OCI-LY1 (cell line): ENCODE results near the gene AP1M1.

Source experiments
- H2AFZ ChIP-seq: fragments of 200-600 bp; sonication (generic), shearing (Covaris generic); 2 replicates; pipeline ENCODE4 v1.6.0; 2014; ENCODE audit warnings: antibody characterized with exemption, mild to moderate bottlenecking, low read length
- H3F3A ChIP-seq: fragments of 200-600 bp; sonication (generic), shearing (Covaris generic); 2 replicates; pipeline ENCODE4 v1.6.0; 2014; ENCODE audit warnings: mild to moderate bottlenecking, antibody characterized with exemption, low read length, moderate library complexity; ENCODE audit not compliant: insufficient read depth
- H3K27ac ChIP-seq: fragments of 200-600 bp; sonication (generic); 2 replicates; pipeline ENCODE4 v1.5.1; 2014; ENCODE audit warnings: low read length, mixed run types, mild to moderate bottlenecking, low read depth; ENCODE audit not compliant: poor library complexity, severe bottlenecking
- H3K27me3 ChIP-seq: fragments of 200-600 bp; sonication (generic); 2 replicates; pipeline ENCODE4 v1.6.0; 2014; ENCODE audit warnings: antibody characterized with exemption, mild to moderate bottlenecking, low read length, moderate library complexity; ENCODE audit not compliant: insufficient read depth
- H3K36me3 ChIP-seq: fragments of 200-600 bp; sonication (generic); 2 replicates; pipeline ENCODE4 v1.6.1; 2014; ENCODE audit warnings: mild to moderate bottlenecking, antibody characterized with exemption, low read length, moderate library complexity, mixed read lengths; ENCODE audit not compliant: insufficient read depth
- H3K4me1 ChIP-seq: fragments of 200-600 bp; sonication (generic); 2 replicates; pipeline ENCODE4 v1.5.1; 2014; ENCODE audit warnings: mild to moderate bottlenecking, low read length, moderate library complexity; ENCODE audit not compliant: insufficient read depth, severe bottlenecking
- H3K4me2 ChIP-seq: fragments of 200-600 bp; sonication (generic), shearing (Covaris generic); 2 replicates; pipeline ENCODE4 v1.6.1; 2014; ENCODE audit warnings: low read length
- H3K4me3 ChIP-seq: fragments of 200-600 bp; sonication (generic); 2 replicates; pipeline ENCODE4 v1.5.1; 2014; ENCODE audit warnings: low read length, low read depth, mild to moderate bottlenecking, mixed read lengths; ENCODE audit not compliant: poor library complexity, severe bottlenecking
- H3K79me2 ChIP-seq: fragments of 200-600 bp; shearing (Covaris generic); 2 replicates; pipeline ENCODE4 v1.6.1; 2016; ENCODE audit warnings: mixed run types, low read length, mixed read lengths; ENCODE audit not compliant: insufficient read depth
- H3K9ac ChIP-seq: fragments of 200-600 bp; sonication (generic), shearing (Covaris generic); 2 replicates; pipeline ENCODE4 v1.6.1; 2014; ENCODE audit warnings: mild to moderate bottlenecking, low read length, mixed read lengths
- H3K9me2 ChIP-seq: fragments of 200-600 bp; sonication (generic), shearing (Covaris generic); 2 replicates; pipeline ENCODE4 v1.6.1; 2014; ENCODE audit warnings: low read depth, mild to moderate bottlenecking, low read length, mixed read lengths
- H3K9me3 ChIP-seq: fragments of 200-600 bp; shearing (Covaris generic); 2 replicates; pipeline ENCODE4 v1.6.1; 2014; ENCODE audit warnings: low read length, mixed read lengths
- H4K20me1 ChIP-seq: fragments of 200-600 bp; sonication (generic), shearing (Covaris generic); 2 replicates; pipeline ENCODE4 v1.6.0; 2016; ENCODE audit warnings: mild to moderate bottlenecking, low read length; ENCODE audit not compliant: insufficient read depth
- EZH2 ChIP-seq: fragments of 200-600 bp; sonication (generic), shearing (Covaris generic); IDR thresholded peaks from 2 replicates; pipeline ENCODE4 v1.8.0; 2017; ENCODE audit warnings: borderline replicate concordance, mixed run types, mild to moderate bottlenecking, antibody characterized with exemption, low read length, moderate library complexity, mixed read lengths
- TF ChIP-seq, protein P1 (sequence below): fragments of 200-600 bp; sonication (generic), shearing (Covaris generic); IDR thresholded peaks from 2 replicates; pipeline ENCODE4 v1.5.1; 2017; ENCODE audit warnings: mild to moderate bottlenecking, antibody characterized with exemption, low read length, moderate library complexity, mixed read lengths

AP1M1 gene

DNA sequence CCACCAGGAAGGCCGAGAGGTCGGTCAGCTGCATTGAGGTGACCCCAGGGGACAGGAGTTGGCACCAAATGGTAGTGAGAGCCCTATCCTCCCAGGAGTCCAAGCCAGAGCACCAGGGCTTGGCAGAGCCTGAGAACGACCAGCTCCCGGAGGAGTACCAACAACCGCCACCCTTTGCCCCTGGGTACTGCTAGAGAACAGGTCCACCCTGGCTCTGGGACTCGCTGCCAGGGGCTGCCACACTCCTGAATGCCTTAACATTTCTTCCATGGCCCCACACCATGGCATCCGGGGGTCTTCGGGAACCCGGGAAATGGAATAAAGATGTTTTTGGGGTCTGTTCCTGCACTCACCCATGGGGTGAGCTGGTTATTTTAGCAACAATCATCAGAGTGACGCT lies 40.1 kb upstream of the AP1M1 start:
- Histone ChIP-seq H4K20me1 (no peaks in the 10 kb centered on the region), H3K79me2 (no peaks in the 10 kb centered on the region), H3F3A (no peaks in the 10 kb centered on the region), H3K4me2 (no peak overlapping the region), H3K27ac (no peak overlapping the region), H3K4me1 (peaks cover 18% of the 10 kb centered on the region), H2AFZ (no peak overlapping the region), H3K9me2 (no peaks in the 10 kb centered on the region), H3K27me3 (no peaks in the 10 kb centered on the region), H3K9me3 (no peaks in the 10 kb centered on the region), H3K9ac (no peak overlapping the region), H3K36me3 (peaks cover 56% of the 10 kb centered on the region), H3K4me3 (no peak overlapping the region)
- no peak for TF ChIP-seq EZH2
- TF ChIP-seq, protein P1, sequence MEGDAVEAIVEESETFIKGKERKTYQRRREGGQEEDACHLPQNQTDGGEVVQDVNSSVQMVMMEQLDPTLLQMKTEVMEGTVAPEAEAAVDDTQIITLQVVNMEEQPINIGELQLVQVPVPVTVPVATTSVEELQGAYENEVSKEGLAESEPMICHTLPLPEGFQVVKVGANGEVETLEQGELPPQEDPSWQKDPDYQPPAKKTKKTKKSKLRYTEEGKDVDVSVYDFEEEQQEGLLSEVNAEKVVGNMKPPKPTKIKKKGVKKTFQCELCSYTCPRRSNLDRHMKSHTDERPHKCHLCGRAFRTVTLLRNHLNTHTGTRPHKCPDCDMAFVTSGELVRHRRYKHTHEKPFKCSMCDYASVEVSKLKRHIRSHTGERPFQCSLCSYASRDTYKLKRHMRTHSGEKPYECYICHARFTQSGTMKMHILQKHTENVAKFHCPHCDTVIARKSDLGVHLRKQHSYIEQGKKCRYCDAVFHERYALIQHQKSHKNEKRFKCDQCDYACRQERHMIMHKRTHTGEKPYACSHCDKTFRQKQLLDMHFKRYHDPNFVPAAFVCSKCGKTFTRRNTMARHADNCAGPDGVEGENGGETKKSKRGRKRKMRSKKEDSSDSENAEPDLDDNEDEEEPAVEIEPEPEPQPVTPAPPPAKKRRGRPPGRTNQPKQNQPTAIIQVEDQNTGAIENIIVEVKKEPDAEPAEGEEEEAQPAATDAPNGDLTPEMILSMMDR, result no peak

DNA sequence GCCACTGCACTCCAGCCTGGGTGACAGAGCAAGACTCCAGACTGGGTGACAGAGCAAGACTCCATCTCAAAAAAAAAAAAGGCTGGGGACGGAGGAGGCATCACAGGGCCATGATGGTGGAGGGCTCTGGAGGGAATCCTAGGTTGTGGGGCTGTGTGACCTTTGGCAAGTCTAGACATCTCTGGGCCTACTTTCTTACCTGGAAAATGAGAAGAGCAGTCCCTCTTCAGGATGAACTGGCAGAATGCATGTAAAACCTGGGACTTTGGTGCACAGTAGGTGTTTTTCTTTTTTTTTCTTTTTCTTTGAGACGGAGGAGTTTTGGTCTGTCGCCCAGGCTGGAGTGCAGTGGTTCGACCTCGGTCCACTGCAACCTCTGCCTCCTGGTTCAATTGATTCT lies 38.1 kb upstream of the AP1M1 start:
- Histone ChIP-seq H3K9ac (no peak overlapping the region), H3K9me3 (no peaks in the 10 kb centered on the region), H3K79me2 (no peaks in the 10 kb centered on the region), H3K36me3 (peaks cover 35% of the 10 kb centered on the region), H3K27me3 (no peaks in the 10 kb centered on the region), H3K27ac (no peak overlapping the region), H4K20me1 (no peaks in the 10 kb centered on the region), H3K9me2 (no peaks in the 10 kb centered on the region), H3F3A (no peaks in the 10 kb centered on the region), H2AFZ (no peak overlapping the region), H3K4me3 (no peak overlapping the region), H3K4me1 (peaks cover 12% of the 10 kb centered on the region), H3K4me2 (no peak overlapping the region)
- no peak for TF ChIP-seq EZH2
- TF ChIP-seq, protein P1, result no peak

DNA sequence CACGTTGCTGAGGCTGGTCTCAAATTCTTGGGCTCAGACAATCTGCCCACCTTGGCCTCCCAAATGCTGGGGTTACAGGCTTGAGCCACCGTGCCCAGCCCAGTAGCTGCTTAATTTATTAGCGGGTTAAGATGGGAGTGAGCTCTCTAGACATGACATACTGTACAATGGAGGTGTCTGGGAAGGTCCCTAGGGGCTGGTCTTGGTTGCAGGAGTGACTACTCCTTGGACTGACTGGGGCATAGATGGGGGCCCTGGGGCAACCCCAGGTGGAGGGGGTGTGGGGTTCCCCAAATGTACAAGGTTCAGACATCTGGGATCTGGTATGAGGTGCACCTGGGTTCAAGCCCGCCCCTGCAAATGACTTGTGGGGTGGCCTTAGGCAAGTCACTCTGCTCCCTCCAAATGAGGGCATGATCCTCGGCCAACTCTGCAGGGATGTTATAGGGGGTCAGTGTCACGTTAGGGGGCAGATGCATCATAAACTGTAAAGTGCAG lies 37.2 kb upstream of the AP1M1 start:
- peaks cover 27% of the 10 kb centered on the region for H3K36me3 ChIP-seq
- TF ChIP-seq EZH2, result no peak
- TF ChIP-seq, protein P1, result no peak
- no peaks in the 10 kb centered on the region for H3K9me2 ChIP-seq
- no peaks in the 10 kb centered on the region for H3K79me2 ChIP-seq
- no peaks in the 10 kb centered on the region for H3F3A ChIP-seq
- H3K9ac ChIP-seq, result no peak overlapping the region
- H3K4me1 ChIP-seq, result peaks cover 3% of the 10 kb centered on the region
- no peaks in the 10 kb centered on the region for H3K27me3 ChIP-seq
- H3K9me3 ChIP-seq, result no peaks in the 10 kb centered on the region
- H2AFZ ChIP-seq, result no peak overlapping the region
- H3K4me3 ChIP-seq, result no peak overlapping the region
- H4K20me1 ChIP-seq, result no peaks in the 10 kb centered on the region
- no peak overlapping the region for H3K27ac ChIP-seq
- H3K4me2 ChIP-seq, result no peak overlapping the region
